Kidney (tissue), 14 donors: ENCODE results near the gene ADARB1. TPM values are rescaled to one million over a fixed set of nuclear protein-coding genes. Genes with fewer than 3 reads are reported as not detected.

Experiments used
- DNase-seq, 5 donors: peaks; one replicate each; pipeline ENCODE4 v3.0.0-alpha.2; 2013 to 2020
- FAIRE-seq: peaks from 2 replicates; lab custom pipeline; 2012; peaks lifted over from hg19 to GRCh38; lab: Jason Lieb, UNC
- H3K27ac ChIP-seq, 2 donors: one replicate each; pipeline ENCODE4 v1.7.0; 2013; ENCODE audit warnings: low read depth in 2 of 2, low read length in 2 of 2, inconsistent platforms in 1 of 2
- H3K27me3 ChIP-seq: one replicate; pipeline ENCODE4 v1.7.1; 2013; ENCODE audit warnings: low read length, inconsistent platforms; ENCODE audit not compliant: control insufficient read depth, insufficient read depth
- H3K36me3 ChIP-seq, 3 donors: one replicate each; pipeline versions ENCODE4 v1.7.0 to v1.7.1; 2013; ENCODE audit warnings: low read length in 3 of 3, control low read depth in 1 of 3, inconsistent platforms in 1 of 3; ENCODE audit not compliant: insufficient read depth in 3 of 3, control insufficient read depth in 2 of 3
- H3K4me1 ChIP-seq, 3 donors: one replicate each; pipeline versions ENCODE4 v1.7.0 to v1.7.1; 2013; ENCODE audit warnings: low read length in 3 of 3, inconsistent platforms in 1 of 3, low read depth in 1 of 3; ENCODE audit not compliant: control insufficient read depth in 2 of 3, insufficient read depth in 2 of 3
- H3K4me3 ChIP-seq, 3 donors: one replicate each; pipeline versions ENCODE4 v1.7.0 to v1.8.1; 2013; ENCODE audit warnings: low read length in 3 of 3, control low read depth in 1 of 3, inconsistent platforms in 1 of 3
- H3K9ac ChIP-seq, 3 donors: one replicate each; pipeline versions ENCODE4 v1.7.0 to v1.7.1; 2013; ENCODE audit warnings: low read length in 3 of 3, control low read depth in 1 of 3, inconsistent platforms in 1 of 3
- H3K9me3 ChIP-seq, 3 donors: one replicate each; pipeline versions ENCODE4 v1.7.0 to v1.7.1; 2013; ENCODE audit warnings: low read length in 3 of 3, control low read depth in 1 of 3, inconsistent platforms in 1 of 3; ENCODE audit not compliant: control insufficient read depth in 2 of 3, insufficient read depth in 1 of 3
- intact Hi-C: fragments of 100-400 bp; cut with DNase I; formaldehyde crosslinking; loops from one replicate; pipeline ENCODE4 v1.11.1; 2022
- polyA plus RNA-seq: library from polyadenylated mRNA; stranded (reverse); fragments of 350-450 nt; fragmentation: Illumina TruSeq; extraction: RNeasy Lipid Tissue Mini Kit (QIAGEN cat#74804); gene quantifications from one replicate; pipeline ENCODE4 v1.2.3, GENCODE V29; 2014; ENCODE audit warnings: low read depth, low replicate concordance; ENCODE audit not compliant: insufficient read depth
- total RNA-seq: library from RNA; stranded (reverse); fragmentation: NEBNext Ultra II Directional; extraction: Animal tissue kit (Norgen Biotek cat#: 25700); gene quantifications from one replicate; pipeline ENCODE4 v1.2.1, GENCODE V29; 2021
- TF ChIP-seq, protein P1 (sequence below): IDR thresholded peaks from 3 replicates; pipeline ENCODE4 v1.5.1; 2012; ENCODE audit warnings: mild to moderate bottlenecking, moderate library complexity, borderline replicate concordance; ENCODE audit not compliant: insufficient read depth; ENCODE audit errors: extremely low read depth
- donor health status: control.
- donor health status: control.
- donor health status: control.
- donor health status: control.
- donor health status: control.
- donor health status: DM: yes; HTN: yes; CAD: no.
- donor health status: Normal renal cell carcinoma (clear cell type).

ADARB1 gene
- total and polyA plus RNA-seq, 2 donors from 2014 or later = 6.7 to 34.9 TPM

DNA sequence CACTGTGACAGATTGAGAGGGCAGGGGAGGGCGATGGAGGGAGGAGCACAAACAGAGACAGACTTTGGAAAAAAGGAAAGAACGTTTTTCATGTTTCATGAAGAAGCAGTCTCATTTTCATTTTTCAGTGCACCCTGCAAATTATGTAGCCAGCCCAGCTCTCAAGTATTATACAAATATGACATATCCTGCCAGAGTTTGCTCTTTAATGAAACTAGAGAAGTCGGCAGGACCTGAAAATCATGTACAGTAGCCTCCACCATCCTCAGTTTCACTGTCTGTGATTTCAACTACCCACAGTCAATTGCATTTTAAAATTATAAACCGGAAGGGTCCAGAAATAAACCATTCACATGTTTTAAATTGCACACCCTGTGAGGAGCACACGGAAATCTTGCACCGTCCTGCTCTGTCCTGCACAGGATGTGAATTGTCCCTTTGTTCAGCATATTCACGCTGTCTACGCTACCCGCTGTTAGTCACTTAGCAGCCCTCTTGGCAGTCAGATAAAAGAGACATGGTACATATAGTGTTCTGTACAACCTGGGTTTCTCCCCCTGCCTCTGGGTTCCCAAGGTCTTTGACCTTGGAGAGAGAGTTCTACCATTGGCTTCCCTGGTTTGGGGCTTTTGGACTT lies 13.6 kb upstream of the ADARB1 start:
- H3K9me3 ChIP-seq = peaks cover 0 to 4% (median 0%) of the 10 kb centered on the region in 3 donors
- no peaks in the 10 kb centered on the region for H3K4me1 ChIP-seq
- H3K27ac ChIP-seq = no peak overlapping the region
- H3K27me3 ChIP-seq = no peaks in the 10 kb centered on the region
- TF ChIP-seq, protein P1, sequence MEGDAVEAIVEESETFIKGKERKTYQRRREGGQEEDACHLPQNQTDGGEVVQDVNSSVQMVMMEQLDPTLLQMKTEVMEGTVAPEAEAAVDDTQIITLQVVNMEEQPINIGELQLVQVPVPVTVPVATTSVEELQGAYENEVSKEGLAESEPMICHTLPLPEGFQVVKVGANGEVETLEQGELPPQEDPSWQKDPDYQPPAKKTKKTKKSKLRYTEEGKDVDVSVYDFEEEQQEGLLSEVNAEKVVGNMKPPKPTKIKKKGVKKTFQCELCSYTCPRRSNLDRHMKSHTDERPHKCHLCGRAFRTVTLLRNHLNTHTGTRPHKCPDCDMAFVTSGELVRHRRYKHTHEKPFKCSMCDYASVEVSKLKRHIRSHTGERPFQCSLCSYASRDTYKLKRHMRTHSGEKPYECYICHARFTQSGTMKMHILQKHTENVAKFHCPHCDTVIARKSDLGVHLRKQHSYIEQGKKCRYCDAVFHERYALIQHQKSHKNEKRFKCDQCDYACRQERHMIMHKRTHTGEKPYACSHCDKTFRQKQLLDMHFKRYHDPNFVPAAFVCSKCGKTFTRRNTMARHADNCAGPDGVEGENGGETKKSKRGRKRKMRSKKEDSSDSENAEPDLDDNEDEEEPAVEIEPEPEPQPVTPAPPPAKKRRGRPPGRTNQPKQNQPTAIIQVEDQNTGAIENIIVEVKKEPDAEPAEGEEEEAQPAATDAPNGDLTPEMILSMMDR = no peak
- H3K9ac ChIP-seq = no peak overlapping the region
- intact Hi-C loops = no loop called here
- no peak overlapping the region for H3K4me3 ChIP-seq
- FAIRE-seq (no peak), DNase-seq (no peak)
- no peaks in the 10 kb centered on the region for H3K36me3 ChIP-seq

DNA sequence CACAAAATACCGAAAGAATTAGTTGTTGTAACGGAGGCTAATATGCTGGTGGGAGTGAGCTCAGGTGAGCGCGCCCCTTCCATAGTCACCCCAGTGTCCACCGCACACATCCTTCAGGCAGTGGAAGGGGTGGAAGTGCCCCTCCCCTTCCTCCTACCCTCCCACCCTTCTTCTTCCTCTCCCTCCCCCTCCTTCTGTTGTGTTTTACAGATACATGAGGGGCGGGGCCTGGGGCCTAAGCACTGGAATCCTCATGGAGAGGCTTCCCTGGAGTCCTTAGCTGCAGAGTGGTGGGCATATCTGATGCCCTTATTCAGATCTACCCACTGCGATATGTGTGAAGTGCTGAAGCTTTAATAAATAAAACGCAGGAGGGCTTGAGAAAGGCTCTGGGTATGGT lies 10.3 kb upstream of the ADARB1 start:
- DNase-seq = no peak
- Histone ChIP-seq H3K4me3 (no peak overlapping the region), H3K9me3 (peaks cover 0 to 4% (median 0%) of the 10 kb centered on the region in 3 donors), H3K27ac (no peak overlapping the region), H3K9ac (no peak overlapping the region), H3K4me1 (no peaks in the 10 kb centered on the region), H3K27me3 (no peaks in the 10 kb centered on the region), H3K36me3 (no peaks in the 10 kb centered on the region)
- TF ChIP-seq, protein P1 = no peak
- intact Hi-C loops = no loop called here
- no peak for FAIRE-seq

GRCh38 chr21:45064618-45065399 lies 9.6 kb upstream of the ADARB1 start:
- intact Hi-C loops = no loop called here
- H3K9ac ChIP-seq = no peak overlapping the region
- no peak overlapping the region for H3K27ac ChIP-seq
- H3K4me1 ChIP-seq = no peaks in the 10 kb centered on the region
- H3K36me3 ChIP-seq = no peaks in the 10 kb centered on the region
- H3K4me3 ChIP-seq = no peak overlapping the region
- TF ChIP-seq, protein P1 = no peak
- no peaks in the 10 kb centered on the region for H3K27me3 ChIP-seq
- H3K9me3 ChIP-seq = peaks cover 0 to 4% (median 0%) of the 10 kb centered on the region in 3 donors
- FAIRE-seq (no peak), DNase-seq (no peak)
